Panc1 (cell line): ENCODE results near the gene CACNA1I.

Experiments used
- TF ChIP-seq, protein P1 (sequence below): fragments of 450-650 bp; IDR thresholded peaks from 2 replicates; pipeline ENCODE4 v1.5.1; 2017; ENCODE audit warnings: mild to moderate bottlenecking
- TF ChIP-seq, protein P2 (sequence below), 2 experiments: IDR thresholded peaks; 2 replicates each; pipeline ENCODE4 v1.6.1; 2011 to 2012; ENCODE audit warnings: low read depth in 2 of 2, control low read depth in 1 of 2, low read length in 1 of 2, mild to moderate bottlenecking in 1 of 2, moderate library complexity in 1 of 2; ENCODE audit not compliant: insufficient read depth in 1 of 2

DNA sequence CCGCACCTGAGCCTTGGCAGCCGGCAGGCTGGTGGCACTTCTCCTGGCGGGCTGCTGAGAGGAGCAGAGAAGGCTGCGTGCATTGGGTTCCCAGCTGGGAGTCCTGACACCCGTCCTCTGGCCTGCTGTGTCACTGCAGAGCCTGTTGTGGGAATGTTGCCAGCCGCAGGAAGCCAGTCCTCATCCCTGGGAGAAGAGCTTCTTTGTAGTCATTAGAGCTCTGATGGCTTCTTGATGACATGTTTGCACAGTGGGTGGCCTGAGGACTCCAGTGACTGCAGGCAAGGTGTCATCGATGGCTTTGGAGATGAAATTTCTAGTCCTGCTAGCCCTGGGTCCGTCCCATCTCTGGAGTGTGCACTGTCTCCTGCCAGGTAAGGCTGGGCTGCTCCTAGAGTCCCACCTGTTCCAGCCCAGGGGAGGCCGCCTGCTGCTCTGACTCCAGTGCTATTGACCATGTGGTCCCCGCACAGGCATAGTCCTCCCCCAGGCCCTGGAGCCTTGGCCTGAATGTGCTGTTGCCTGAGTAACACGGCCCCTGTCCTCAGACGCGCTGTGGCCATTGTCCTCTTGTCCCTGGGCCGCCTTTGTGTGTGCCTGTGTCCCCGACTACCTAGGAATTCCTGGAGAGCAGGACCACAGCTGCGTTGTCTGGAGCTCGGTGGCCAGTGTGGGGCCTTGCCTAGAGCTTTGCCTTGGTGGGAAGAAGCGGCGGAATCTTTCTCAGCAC, 129.2 kb downstream of the CACNA1I start:
- TF ChIP-seq, protein P1, sequence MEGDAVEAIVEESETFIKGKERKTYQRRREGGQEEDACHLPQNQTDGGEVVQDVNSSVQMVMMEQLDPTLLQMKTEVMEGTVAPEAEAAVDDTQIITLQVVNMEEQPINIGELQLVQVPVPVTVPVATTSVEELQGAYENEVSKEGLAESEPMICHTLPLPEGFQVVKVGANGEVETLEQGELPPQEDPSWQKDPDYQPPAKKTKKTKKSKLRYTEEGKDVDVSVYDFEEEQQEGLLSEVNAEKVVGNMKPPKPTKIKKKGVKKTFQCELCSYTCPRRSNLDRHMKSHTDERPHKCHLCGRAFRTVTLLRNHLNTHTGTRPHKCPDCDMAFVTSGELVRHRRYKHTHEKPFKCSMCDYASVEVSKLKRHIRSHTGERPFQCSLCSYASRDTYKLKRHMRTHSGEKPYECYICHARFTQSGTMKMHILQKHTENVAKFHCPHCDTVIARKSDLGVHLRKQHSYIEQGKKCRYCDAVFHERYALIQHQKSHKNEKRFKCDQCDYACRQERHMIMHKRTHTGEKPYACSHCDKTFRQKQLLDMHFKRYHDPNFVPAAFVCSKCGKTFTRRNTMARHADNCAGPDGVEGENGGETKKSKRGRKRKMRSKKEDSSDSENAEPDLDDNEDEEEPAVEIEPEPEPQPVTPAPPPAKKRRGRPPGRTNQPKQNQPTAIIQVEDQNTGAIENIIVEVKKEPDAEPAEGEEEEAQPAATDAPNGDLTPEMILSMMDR, result no peak
- TF ChIP-seq, protein P2, sequence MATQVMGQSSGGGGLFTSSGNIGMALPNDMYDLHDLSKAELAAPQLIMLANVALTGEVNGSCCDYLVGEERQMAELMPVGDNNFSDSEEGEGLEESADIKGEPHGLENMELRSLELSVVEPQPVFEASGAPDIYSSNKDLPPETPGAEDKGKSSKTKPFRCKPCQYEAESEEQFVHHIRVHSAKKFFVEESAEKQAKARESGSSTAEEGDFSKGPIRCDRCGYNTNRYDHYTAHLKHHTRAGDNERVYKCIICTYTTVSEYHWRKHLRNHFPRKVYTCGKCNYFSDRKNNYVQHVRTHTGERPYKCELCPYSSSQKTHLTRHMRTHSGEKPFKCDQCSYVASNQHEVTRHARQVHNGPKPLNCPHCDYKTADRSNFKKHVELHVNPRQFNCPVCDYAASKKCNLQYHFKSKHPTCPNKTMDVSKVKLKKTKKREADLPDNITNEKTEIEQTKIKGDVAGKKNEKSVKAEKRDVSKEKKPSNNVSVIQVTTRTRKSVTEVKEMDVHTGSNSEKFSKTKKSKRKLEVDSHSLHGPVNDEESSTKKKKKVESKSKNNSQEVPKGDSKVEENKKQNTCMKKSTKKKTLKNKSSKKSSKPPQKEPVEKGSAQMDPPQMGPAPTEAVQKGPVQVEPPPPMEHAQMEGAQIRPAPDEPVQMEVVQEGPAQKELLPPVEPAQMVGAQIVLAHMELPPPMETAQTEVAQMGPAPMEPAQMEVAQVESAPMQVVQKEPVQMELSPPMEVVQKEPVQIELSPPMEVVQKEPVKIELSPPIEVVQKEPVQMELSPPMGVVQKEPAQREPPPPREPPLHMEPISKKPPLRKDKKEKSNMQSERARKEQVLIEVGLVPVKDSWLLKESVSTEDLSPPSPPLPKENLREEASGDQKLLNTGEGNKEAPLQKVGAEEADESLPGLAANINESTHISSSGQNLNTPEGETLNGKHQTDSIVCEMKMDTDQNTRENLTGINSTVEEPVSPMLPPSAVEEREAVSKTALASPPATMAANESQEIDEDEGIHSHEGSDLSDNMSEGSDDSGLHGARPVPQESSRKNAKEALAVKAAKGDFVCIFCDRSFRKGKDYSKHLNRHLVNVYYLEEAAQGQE (IDR thresholded peaks at IDR 0.05; ENCODE audit: insufficient read depth in 1 of 2, low read depth in 2 of 2, low read length in 1 of 2), result no peak
